Measurements from ENCODE around the gene MTRF1L. TPM values are rescaled to one million over a fixed set of nuclear protein-coding genes. Genes with fewer than 3 reads are reported as not detected.

MTRF1L gene
- total and polyA plus RNA-seq, 2 of the 13 experiments (the other 11 are each of a cell fraction or from before 2014, with no cell fraction given), result 17.6 to 28.7 TPM

- TF ChIP-seq ZNF460 (CRISPR knock-in tag; IDR thresholded peaks at IDR 0.05; ENCODE audit: borderline replicate concordance) (no peak), SNAI1 (CRISPR knock-in tag; IDR thresholded peaks at IDR 0.05; ENCODE audit: borderline replicate concordance) (no peak; the same call in 1 of the 2 replicates), ZNF569 (CRISPR knock-in tag; IDR thresholded peaks at IDR 0.05; ENCODE audit: borderline replicate concordance) (peak; percentile 58; the same call in 1 of the 2 replicates), ZNF644 (CRISPR knock-in tag; IDR thresholded peaks at IDR 0.05; ENCODE audit: low read depth) (no peak), MXD3 (CRISPR knock-in tag; IDR thresholded peaks at IDR 0.05) (peak; percentile 82; the same call in 1 of the 2 replicates), ZNF451 (CRISPR knock-in tag; IDR thresholded peaks at IDR 0.05) (peak; percentile 34; the same call in 1 of the 2 replicates), ZSCAN25 (CRISPR knock-in tag; IDR thresholded peaks at IDR 0.05) (peak; percentile 85; the same call in 1 of the 2 replicates), ZNF724P (CRISPR knock-in tag; IDR thresholded peaks at IDR 0.05; ENCODE audit: borderline replicate concordance) (no peak; the same call in 1 of the 2 replicates), TRIM24 (CRISPR knock-in tag; IDR thresholded peaks at IDR 0.05) (no peak), ZNF281 (CRISPR knock-in tag; IDR thresholded peaks at IDR 0.05; ENCODE audit: borderline replicate concordance) (peak; percentile 93), E2F1 (CRISPR knock-in tag; IDR thresholded peaks at IDR 0.05) (peak; percentile 99), ZNF737 (CRISPR knock-in tag; IDR thresholded peaks at IDR 0.05; ENCODE audit: borderline replicate concordance) (no peak), KDM1A (CRISPR knock-in tag; IDR thresholded peaks at IDR 0.05) (0 out of 2 replicates have a peak, but pooled peaks have one; percentile 33), SIN3B (IDR thresholded peaks at IDR 0.05; ENCODE audit: low read length) (peak; percentile 99), DPF2 (CRISPR knock-in tag; IDR thresholded peaks at IDR 0.05; ENCODE audit: borderline replicate concordance, low read depth) (no peak), ZBTB44 (CRISPR knock-in tag; IDR thresholded peaks at IDR 0.05) (peak; percentile 67; the same call in 1 of the 2 replicates), ZNF343 (CRISPR knock-in tag; IDR thresholded peaks at IDR 0.05) (no peak; the same call in 1 of the 2 replicates), SP4 (CRISPR knock-in tag; IDR thresholded peaks at IDR 0.05) (peak; percentile 99), ISL2 (CRISPR knock-in tag; IDR thresholded peaks at IDR 0.05) (peak; percentile 7; the same call in 1 of the 2 replicates), WIZ (CRISPR knock-in tag; IDR thresholded peaks at IDR 0.05) (peak; percentile 82; the same call in 1 of the 2 replicates), ZNF33B (CRISPR knock-in tag; IDR thresholded peaks at IDR 0.05) (peak; percentile 89), ATF7-NPFF (CRISPR knock-in tag; IDR thresholded peaks at IDR 0.05; ENCODE audit: low read depth) (peak; percentile 85), TFDP1 (CRISPR knock-in tag; IDR thresholded peaks at IDR 0.05; ENCODE audit: borderline replicate concordance) (peak; percentile 99)
Measured at GRCh38 chr6:152982904-152983636, 19.4 kb downstream of the MTRF1L start, which contains the start of gene FBXO5 (continued).

Data from HepG2 (cell line).